DMS79 (cell line): ENCODE data around the gene PLPPR4.
"Not testable (repeated sequence)": the region's sequence is repeated elsewhere in the genome, so short reads cannot be mapped to it uniquely, and the experiment has no call there.

Experiments used
- DNase-seq: peaks from one replicate; lab custom pipeline; 2025; lab: John Stamatoyannopoulos, UW

Gene PLPPR4

GRCh38 chr1:99264201-99265021 is at the start of gene PLPPR4:
Gene PLPPR4, plus strand, starts transcription at chr1:99264492. Its CDS starts 102 bp downstream, at chr1:99264594.
- peak; percentile 41 for DNase-seq

GRCh38 chr1:99216956-99217355 is 47.3 kb upstream of the PLPPR4 start:
- DNase-seq = no peak

- DNase-seq = no peak
Observed at GRCh38 chr1:99217599-99217998, 46.7 kb upstream of the PLPPR4 start.

GRCh38 chr1:99218572-99218971 is 45.7 kb upstream of the PLPPR4 start:
- DNase-seq = no peak

GRCh38 chr1:99218999-99219398 is 45.3 kb upstream of the PLPPR4 start:
- no peak for DNase-seq

- DNase-seq = peak; percentile 34
Observed at GRCh38 chr1:99227056-99227897, 37.0 kb upstream of the PLPPR4 start.

GRCh38 chr1:99228153-99228552 is 36.1 kb upstream of the PLPPR4 start:
- no peak for DNase-seq

GRCh38 chr1:99229122-99229521 is 35.2 kb upstream of the PLPPR4 start:
- DNase-seq = no peak

- no peak for DNase-seq
Observed at GRCh38 chr1:99230695-99231094, 33.6 kb upstream of the PLPPR4 start.

GRCh38 chr1:99232172-99232571 is 32.1 kb upstream of the PLPPR4 start:
- no peak for DNase-seq

- DNase-seq = no peak
Observed at GRCh38 chr1:99233446-99233845, 30.8 kb upstream of the PLPPR4 start.

GRCh38 chr1:99236756-99237155 is 27.5 kb upstream of the PLPPR4 start:
- no peak for DNase-seq

GRCh38 chr1:99239690-99240089 is 24.6 kb upstream of the PLPPR4 start:
- DNase-seq = no peak

- DNase-seq = no peak
Observed at GRCh38 chr1:99240621-99241020, 23.7 kb upstream of the PLPPR4 start.

GRCh38 chr1:99246152-99246551 is 18.1 kb upstream of the PLPPR4 start:
- no peak for DNase-seq

GRCh38 chr1:99247199-99247598 is 17.1 kb upstream of the PLPPR4 start:
- no peak for DNase-seq

GRCh38 chr1:99250728-99251127 is 13.6 kb upstream of the PLPPR4 start:
- DNase-seq = no peak

GRCh38 chr1:99251308-99251707 is 13.0 kb upstream of the PLPPR4 start:
- no peak for DNase-seq

- no peak for DNase-seq
Observed at GRCh38 chr1:99252630-99253029, 11.7 kb upstream of the PLPPR4 start.

- DNase-seq = not testable (repeated sequence)
Observed at GRCh38 chr1:99260402-99260801, 3.9 kb upstream of the PLPPR4 start.

GRCh38 chr1:99265124-99265523 is 832 bp downstream of the PLPPR4 start:
- no peak for DNase-seq

- no peak for DNase-seq
Observed at GRCh38 chr1:99266726-99267125, 2.4 kb downstream of the PLPPR4 start.

- DNase-seq = no peak
Observed at GRCh38 chr1:99268021-99268420, 3.7 kb downstream of the PLPPR4 start.
